Measurements from ENCODE around the gene SLMAP. TPM values are rescaled to one million over a fixed set of nuclear protein-coding genes. Genes with fewer than 3 reads are reported as not detected.

Gene SLMAP
- total and polyA plus RNA-seq, 11 donors: 96.4 to 534 (median 269) TPM

DNA sequence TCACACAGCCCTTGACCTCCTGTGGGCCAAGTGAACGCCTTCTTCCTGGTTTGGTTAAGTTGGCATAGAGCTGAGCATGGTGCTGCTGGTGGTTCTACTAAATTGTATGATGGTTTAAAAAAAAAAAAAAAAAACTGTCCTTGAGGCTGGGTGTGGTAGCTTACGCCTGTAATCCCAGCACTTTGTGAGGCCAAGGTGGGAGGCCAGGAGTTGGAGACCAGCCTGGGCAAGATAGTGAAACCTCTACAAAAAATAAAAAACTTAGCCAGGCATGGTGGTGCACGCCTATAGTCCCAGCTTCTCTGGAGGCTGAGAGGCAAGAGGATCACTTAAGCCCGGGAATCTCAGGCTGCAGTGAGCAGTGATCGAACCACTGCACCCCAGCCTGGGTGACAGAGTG lies 193.2 kb downstream of the SLMAP start:
- ATAC-seq (no peak), DNase-seq (no peak)
- WGBS, 4 donors: 96 to 100% (median 96%) methylated on average over 5 of the region's 5 CpGs
- H3K27ac ChIP-seq: peak overlapping the region in 6 of 12 donors; percentile 82 to 97 (median 94)
- H3K27me3 ChIP-seq: no peaks in the 10 kb centered on the region
- no peak for TF ChIP-seq CTCF (IDR thresholded peaks at IDR 0.05)
- TF ChIP-seq POLR2A (IDR thresholded peaks at IDR 0.05): no peak
- no peaks in the 10 kb centered on the region for H3K9me3 ChIP-seq
- peaks cover 8 to 52% (median 43%) of the 10 kb centered on the region in 12 donors for H3K4me1 ChIP-seq
- no peaks in the 10 kb centered on the region for H3K36me3 ChIP-seq
- intact Hi-C loops (cut with DNase I): no loop called here
- no peak overlapping the region for H3K4me3 ChIP-seq

DNA sequence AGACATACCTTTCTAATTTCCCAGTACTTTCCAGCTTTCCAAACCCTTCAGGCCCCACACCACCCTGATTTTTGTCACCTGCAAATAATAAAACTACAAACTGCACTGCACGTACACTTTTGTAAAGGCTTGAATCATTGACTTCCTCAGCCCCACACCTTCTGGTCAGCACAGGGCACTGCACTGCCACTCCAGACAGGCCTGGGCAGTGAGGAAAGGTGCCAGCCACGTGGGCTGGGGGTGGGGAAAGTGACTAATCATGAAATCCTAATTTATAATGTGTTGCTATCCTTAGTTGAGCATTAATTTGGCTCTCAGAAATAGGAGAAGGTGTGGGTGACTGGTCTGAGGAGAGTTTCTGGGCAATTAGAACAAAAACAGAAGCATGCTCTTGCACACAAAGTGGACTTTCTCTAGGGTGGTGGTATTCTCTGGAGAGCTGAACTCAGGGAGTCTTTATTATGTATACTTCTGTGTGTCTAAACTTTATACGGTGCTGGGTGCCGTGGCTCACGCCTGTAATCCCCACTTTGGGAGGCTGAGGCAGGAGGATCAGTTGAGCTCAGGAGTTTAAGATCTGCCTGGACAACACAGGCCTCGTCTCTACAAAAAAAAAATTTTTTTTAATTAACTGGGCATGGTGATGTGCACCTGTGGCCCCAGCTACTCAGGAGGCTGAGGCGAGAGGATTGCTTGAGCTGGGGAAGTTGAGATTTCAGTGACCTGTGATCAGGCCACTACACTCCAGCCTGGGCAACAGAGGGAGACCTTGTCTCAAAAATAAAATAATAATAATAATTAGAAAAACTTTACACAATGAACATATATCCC lies 193.9 kb downstream of the SLMAP start:
- Histone ChIP-seq H3K36me3 (no peaks in the 10 kb centered on the region), H3K4me1 (peaks cover 8 to 46% (median 37%) of the 10 kb centered on the region in 12 donors), H3K9me3 (no peaks in the 10 kb centered on the region), H3K27ac (peak overlapping the region in 11 of 12 donors; percentile 82 to 97 (median 93)), H3K27me3 (no peaks in the 10 kb centered on the region), H3K4me3 (no peak overlapping the region)
- 80 to 81% (median 81%) methylated on average over 7 of the region's 7 CpGs for WGBS, 4 donors
- intact Hi-C loops (cut with DNase I): loop anchor here in 2 of 10 donors (5.0 kb wide), 2 partner anchors 57 to 217 kb away; partner anchors contain the start of gene FLNB (in 1 of the 2)
- peak in 9 of 12 donors; percentile 8 to 47 (median 19) for TF ChIP-seq CTCF (IDR thresholded peaks at IDR 0.05)
- TF ChIP-seq POLR2A (IDR thresholded peaks at IDR 0.05): no peak
- ATAC-seq (peak in 2 of 4 donors; percentile 33), DNase-seq (peak in 2 of 5 donors; percentile 54 to 67)

DNA sequence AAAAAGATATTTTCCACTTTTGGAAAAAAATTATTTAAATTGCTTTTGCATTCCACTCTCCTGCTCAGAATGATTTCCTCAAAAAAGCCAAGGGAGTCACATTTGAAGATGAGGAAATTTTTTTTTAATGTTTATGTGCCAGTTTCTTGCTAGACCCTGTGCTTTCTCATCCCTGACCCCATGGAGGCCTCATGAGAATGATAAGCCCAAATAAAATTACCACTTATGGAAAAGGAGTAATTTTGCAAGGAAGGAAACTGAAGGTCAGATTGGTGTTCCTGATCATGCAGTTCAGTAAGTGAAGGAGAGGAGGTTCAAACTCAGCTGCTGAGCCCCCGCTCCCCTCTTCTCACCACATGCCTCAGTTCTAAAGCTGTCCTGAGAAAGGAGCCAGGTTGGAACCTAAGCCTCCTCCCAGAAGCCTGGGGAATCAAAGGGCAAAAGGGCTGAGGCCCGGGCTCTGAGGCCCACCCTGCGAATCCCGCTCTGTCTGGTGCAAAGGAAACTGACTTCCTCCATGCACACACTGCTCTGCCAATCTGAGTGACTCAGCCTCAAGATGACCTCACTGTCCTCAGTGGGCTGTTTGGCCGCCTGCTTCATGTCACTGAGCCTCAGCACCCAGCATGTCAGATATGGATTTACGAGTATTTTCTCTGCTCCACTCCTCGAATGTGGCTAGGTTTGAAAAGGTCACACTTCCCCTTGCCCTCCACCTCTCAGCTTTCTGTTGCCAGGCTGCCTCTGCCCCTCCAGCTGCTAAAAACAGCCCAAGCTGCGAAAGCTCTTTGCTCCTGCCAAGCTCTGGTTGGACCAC lies 195.2 kb downstream of the SLMAP start:
- ATAC-seq: peak; percentile 92 to 95 (median 94)
- Histone ChIP-seq H3K4me3 (peak overlapping the region in 1 of 12 donors; percentile 8), H3K27ac (peak overlapping the region; percentile 82 to 97 (median 92)), H3K36me3 (no peaks in the 10 kb centered on the region), H3K27me3 (no peaks in the 10 kb centered on the region), H3K4me1 (peaks cover 8 to 48% (median 32%) of the 10 kb centered on the region in 12 donors), H3K9me3 (no peaks in the 10 kb centered on the region)
- TF ChIP-seq POLR2A (IDR thresholded peaks at IDR 0.05): peak in 1 of 2 donors; percentile 21
- TF ChIP-seq CTCF (IDR thresholded peaks at IDR 0.05): no peak
- WGBS, 4 donors: 7 to 13% (median 8%) methylated on average over 7 to 8 of the region's 8 CpGs
- intact Hi-C loops (cut with DNase I): loop anchor here in 2 of 10 donors (5.0 kb wide), 2 partner anchors 56 to 216 kb away; partner anchors contain the start of gene FLNB (in 1 of the 2)
- DNase-seq: peak; percentile 74 to 91 (median 82)
